ENCODE results near the gene MMRN2.
A peak's percentile ranks its signal among the peaks of the same experiment; 100 is the strongest.
"Not testable (repeated sequence)": the region's sequence is repeated elsewhere in the genome, so short reads cannot be mapped to it uniquely, and the experiment has no call there.

Gene MMRN2, protein sequence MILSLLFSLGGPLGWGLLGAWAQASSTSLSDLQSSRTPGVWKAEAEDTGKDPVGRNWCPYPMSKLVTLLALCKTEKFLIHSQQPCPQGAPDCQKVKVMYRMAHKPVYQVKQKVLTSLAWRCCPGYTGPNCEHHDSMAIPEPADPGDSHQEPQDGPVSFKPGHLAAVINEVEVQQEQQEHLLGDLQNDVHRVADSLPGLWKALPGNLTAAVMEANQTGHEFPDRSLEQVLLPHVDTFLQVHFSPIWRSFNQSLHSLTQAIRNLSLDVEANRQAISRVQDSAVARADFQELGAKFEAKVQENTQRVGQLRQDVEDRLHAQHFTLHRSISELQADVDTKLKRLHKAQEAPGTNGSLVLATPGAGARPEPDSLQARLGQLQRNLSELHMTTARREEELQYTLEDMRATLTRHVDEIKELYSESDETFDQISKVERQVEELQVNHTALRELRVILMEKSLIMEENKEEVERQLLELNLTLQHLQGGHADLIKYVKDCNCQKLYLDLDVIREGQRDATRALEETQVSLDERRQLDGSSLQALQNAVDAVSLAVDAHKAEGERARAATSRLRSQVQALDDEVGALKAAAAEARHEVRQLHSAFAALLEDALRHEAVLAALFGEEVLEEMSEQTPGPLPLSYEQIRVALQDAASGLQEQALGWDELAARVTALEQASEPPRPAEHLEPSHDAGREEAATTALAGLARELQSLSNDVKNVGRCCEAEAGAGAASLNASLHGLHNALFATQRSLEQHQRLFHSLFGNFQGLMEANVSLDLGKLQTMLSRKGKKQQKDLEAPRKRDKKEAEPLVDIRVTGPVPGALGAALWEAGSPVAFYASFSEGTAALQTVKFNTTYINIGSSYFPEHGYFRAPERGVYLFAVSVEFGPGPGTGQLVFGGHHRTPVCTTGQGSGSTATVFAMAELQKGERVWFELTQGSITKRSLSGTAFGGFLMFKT

DNA sequence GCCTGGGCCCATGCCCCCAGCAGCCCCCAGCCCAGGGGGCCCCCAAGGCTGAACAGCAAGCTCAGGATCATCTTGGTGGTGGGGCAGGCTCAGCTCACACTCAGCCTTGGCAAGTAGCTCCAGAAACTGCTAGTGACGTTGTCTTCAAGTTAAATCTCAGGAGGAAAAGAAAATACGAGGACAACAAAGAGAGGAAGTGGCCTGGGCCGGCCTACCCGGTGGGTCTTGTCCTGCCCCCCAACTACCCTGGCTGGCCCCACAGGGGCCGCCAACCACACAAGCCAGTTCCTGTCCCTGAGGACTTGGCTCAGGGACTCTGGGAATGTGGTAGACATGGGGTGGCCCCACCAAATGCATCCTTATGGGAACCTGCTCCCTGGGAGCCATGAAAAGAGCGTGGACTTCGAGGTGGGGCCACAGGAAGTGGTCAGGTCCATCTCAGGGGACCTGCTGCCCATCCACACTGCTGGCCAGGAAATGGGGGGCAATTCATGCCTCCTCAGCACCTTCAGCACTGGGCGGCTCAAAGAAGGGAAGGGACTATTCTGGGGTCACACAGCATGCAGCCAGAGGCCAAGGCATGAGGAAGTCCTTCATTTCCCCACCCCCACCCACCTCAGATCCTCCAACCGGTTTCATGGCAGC, at the start of gene MMRN2:
Gene MMRN2 (minus strand): TSS at position 145 of the 645 bp plus-strand sequence. CDS start 74 bp downstream, at position 71.
- no peak for DNase-seq (ENCODE audit: low read depth)

DNA sequence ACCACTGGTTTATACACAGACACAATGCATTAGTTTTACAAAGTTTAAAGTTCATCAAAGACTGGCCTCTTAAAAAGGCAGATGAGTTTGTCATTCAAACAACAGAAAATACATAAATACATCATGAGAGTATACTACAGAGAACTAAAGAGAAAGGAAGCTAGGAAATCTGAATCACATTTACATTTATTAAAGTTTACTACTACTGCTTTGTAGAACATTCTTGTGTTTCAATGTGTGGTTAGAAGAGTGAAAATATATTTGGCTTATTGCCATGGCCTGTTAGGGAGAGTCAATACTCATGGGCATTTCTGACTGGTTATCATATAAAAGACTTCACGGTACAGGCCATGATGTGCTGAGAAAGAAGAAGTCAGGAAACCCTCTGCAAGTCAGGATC, 49.7 kb upstream of the MMRN2 start:
- not testable (repeated sequence) for DNase-seq (ENCODE audit: low read depth)

DNA sequence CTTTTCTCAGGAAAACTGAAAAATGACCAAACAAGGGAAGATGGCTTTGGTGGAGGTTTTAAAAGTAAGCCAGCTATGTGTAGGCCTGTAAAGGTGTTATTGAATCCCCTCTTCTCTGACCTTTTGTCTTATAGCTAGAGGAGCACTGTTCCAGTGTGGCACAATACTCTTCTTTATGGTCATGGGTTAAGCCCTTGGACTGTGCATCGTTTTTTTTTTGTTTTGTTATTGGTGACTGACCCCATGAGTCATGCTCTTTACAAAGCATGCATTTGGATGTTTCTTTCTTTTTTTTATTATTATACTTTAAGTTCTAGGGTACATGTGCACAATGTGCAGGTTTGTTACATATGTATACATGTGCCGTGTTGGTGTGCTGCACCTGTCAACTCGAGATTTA, 43.1 kb upstream of the MMRN2 start:
- DNase-seq (ENCODE audit: low read depth) = no peak

DNA sequence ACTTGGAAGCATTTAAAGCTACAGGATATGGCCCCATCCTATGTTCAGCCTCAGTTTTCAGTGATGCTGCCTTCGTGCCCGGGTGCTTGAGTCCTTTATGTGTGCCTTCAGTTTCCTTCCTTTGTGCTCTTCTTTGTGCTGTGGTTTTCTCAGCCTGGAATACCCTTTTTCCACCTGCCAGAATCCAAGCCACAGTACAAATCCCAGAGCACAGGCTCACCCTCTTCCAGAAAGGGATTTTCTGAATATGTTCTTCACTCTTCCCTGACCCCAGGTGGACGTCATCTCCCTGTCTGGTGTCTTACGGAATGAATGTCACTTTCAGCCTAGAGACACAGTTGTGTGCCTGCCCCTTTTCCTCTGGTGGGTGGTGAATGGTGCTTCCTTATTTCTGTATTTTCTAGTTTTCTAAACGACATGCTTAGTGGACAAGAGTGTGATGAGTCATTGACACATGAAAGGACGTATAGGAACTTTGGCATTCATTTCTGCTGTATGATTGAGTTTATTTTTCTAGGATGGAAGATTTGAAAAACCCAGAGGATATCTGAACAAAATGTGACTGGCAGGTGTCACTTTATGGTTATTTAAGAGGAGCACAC, 42.5 kb upstream of the MMRN2 start:
- not testable (repeated sequence) for DNase-seq (ENCODE audit: low read depth)

DNA sequence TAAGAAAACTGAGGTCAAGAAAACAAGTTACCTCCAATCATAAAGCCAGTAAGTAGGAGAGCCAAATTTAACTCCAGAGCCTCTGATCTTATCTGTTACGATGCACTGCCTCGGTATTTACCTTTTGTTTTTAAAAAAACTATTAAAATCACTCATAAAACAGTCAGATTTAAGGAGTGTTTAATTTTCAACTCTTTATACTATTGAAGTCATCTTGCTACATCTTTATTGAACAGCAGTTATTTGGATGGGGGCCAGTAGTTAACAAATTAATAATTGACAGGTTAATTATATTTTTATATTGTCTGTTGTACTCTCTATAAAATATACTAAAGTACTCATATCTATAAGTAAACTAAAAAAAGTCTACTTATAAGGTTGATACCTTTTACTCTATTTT, 35.5 kb upstream of the MMRN2 start:
- no peak for DNase-seq (ENCODE audit: low read depth)

DNA sequence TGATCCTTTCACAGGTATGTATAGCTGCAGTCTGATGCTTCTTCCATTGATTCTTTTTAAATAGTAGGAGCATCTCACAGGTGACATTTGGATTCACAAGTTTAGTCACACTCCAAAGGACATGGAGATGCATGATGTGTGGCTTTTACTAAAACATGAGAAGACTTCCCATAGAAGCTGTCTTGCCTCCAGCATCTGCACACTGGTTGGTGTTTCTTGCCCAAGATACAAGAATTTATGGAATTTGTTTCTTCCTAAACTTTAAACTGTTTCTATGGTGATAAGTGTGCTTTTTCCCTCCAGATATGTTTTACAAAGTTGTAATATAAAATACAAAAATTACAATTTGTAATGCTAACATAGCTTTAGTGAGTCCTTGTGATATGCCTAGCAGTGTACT, 35.0 kb upstream of the MMRN2 start:
- DNase-seq (ENCODE audit: low read depth) = no peak

DNA sequence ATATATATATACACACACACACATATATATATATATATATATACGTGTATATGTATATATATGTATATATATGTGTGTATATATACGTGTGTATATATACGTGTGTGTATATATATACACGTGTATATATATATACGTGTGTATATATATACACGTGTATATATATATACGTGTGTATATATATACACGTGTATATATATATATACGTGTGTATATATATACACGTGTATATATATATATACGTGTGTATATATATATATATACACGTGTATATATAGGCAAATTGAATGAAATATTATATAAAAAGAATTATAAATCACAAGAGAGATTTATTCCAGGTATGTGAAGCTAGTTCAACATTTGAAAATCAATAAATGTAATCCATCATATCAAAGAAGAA, 33.9 kb upstream of the MMRN2 start:
- DNase-seq (ENCODE audit: low read depth) = not testable (repeated sequence)

DNA sequence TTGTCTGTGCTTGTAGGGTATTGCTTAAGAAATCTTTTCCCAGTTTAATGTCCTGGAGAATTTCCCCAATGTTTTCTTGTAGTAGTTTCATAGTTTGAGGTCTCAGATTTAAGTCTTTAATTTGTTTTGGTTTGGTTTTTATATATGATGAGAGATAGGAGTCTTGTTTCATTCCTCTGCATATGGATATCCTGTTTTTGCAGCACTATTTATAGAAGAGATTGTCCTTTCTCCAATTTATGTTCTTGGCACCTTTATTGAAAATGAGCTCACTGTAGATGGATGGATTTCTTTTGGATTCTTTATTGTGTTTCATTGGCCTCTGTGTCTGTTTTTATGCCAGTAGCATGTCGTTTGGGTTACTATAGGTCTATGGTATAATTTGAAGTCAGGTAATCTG, 31.1 kb upstream of the MMRN2 start:
- no peak for DNase-seq (ENCODE audit: low read depth)

DNA sequence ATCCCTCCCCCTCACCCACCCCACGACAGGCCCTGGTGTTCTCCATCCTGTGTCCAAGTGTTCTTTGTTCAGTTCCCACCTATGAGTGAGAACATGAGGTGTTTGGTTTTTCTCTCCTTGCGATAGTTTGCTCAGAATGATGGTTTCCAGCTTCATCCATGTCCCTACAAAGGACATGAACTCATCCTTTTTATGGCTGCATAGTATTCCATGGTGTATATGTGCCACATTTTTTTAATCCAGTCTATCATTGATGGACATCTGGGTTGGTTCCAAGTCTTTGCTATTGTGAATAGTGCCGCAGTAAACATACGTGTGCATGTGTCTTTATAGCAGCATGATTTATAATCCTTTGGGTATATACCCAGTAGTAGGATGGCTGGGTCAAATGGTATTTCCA, 27.1 kb upstream of the MMRN2 start:
- DNase-seq (ENCODE audit: low read depth) = not testable (repeated sequence)

DNA sequence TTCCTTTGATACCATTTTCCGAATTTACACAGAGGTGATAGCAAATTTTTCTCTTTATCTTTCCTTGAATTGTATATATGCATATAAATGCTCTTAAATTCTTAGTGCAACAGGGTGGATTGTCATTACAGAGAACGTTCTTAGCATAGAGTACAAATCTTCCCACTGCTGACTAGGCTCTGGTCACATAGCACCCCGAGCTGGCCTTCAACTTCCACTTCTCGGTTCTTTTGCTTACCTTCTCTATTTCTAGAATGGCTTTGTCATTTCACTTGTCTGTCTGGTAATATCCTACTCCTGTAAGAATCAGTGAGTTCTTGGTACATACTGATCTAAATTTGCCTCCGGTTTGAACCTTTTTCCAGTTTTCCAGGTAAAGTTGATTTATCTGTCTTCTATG, 24.3 kb upstream of the MMRN2 start:
- no peak for DNase-seq (ENCODE audit: low read depth)

DNA sequence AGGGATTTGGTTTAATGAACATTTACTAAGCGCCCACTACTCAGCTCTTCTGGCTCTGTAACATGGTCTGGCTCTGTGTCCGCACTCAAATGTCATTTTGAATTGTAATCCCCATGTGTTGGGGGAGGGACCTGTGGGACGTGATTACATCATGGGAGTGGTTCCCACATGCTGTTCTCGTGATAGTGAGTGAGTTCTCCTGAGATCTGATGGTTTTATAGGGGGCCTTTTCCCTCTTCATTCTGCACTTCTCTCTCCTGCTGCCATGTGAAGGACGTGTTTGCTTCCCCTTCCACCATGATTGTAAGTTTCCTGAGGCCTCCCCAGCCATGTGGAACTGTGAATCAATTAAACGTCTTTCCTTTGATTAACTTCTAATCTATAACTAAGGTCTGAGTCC, 23.6 kb upstream of the MMRN2 start:
- DNase-seq (ENCODE audit: low read depth) = not testable (repeated sequence)

DNA sequence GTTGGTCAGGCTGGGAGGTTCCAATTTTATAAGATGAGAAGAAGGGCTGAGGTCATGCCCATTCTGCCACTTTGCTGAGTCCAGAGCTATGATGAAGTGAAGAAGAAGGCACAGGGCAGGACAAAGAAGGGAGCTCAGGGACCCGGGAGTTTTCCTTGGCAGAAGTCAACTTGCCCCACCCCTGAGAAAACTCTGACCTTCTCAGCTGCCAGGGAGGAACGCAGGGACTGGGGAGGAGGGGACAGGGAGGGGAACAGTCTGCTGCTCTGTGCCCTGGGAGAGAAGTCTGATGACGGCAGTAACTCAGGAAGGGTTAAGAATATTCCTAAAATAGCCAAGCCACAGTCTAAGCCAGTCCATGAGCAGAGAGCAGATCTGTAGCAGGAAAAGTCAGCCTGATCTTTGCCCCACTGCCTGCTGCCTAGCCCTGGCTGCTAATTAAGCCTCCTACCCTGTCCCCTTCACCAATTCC, 22.6 kb upstream of the MMRN2 start:
- DNase-seq (ENCODE audit: low read depth) = no peak

DNA sequence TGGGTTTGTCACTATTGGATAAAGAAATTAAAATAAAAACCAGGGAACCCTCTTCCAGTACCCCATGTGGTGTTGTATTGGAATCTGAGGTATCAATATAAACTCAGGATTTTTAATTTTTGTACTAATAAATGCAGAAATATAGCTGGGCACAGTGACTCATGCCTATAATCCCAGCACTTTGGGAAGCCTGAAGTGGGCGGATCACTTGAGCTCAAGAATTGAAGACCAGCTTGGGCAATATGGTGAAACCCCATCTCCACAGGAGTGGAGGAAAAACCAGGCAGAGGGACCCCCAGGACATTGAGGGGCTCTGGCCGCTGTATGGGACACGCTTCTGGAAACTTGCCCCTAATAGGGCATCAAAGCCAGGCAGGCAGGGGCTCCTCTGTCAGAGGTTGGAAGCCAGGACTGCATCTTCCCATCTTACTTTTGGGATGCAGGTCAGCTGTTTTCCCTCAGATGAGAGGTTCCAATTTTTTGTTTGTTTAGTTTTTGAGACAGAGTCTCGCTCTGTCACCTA, 21.9 kb upstream of the MMRN2 start:
- DNase-seq (ENCODE audit: low read depth) = no peak

DNA sequence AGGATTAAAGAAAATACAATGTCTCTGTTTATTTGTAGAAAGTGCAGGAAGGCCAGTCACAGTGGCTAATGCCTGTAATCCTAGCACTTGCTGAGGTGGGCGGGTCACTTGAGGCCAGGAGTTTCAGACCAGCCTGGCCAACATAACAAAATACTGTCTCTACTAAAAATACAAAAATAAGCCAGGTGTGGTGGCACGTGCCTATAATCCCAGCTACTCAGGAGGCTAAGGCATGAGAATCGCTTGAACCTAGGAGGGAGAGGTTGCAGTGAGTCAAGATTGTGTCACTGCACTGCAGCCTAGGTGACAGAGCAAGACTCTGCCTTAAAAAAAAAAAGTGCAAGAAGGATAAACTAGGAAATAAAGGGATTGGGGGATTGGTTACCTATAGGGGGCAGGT, 21.0 kb upstream of the MMRN2 start:
- DNase-seq (ENCODE audit: low read depth) = not testable (repeated sequence)

DNA sequence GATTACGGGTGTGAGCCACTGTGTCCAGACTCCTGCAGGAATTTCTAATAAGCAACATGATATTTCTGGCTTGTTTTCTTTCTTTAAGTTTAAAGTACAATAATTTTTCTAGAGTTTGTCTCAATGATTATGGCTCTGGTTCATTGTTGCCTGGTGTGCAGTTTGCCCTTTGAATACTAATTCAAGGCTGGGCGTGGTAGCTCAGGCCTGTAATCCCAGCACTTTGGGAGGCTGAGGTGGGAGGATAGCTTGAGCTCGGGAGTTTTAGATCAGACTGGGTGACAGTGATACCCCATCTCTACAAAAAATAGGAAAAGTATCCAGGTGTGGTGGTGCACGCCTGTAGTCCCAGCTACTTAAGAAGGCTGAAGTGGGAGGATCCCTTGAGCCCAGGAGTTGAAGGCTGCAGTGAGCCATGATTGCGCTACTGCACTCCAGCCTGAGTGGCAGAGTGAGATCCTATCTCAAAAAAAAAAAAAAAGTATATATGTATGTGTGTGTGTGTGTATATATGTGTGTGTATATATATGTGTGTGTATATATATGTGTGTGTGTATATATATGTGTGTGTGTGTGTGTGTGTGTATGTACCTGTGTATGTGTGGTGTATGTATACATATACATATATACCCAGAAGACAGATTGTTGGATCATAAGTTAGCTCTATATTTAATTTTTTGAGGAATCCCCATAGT, 19.1 kb upstream of the MMRN2 start:
- no peak for DNase-seq (ENCODE audit: low read depth)

DNA sequence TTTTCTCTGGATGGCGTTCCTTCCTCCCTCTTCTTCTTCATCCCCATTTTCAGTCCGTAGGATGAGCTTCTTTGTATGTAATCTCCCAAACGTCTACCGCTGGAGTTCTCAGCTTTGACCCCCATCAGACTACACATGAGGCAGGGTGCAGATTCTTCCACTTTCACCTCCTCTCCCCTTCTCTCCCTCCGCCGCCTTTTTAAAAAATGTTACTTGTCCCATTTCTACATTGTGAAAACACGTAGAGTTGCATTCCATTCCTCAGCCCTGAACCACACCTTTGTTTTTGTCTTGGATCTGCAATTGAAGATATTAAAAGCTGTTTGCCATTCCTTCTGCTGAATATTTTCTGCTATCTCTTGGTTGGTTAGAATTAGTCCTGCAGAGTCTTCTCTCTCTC, 17.1 kb upstream of the MMRN2 start:
- DNase-seq (ENCODE audit: low read depth) = no peak

DNA sequence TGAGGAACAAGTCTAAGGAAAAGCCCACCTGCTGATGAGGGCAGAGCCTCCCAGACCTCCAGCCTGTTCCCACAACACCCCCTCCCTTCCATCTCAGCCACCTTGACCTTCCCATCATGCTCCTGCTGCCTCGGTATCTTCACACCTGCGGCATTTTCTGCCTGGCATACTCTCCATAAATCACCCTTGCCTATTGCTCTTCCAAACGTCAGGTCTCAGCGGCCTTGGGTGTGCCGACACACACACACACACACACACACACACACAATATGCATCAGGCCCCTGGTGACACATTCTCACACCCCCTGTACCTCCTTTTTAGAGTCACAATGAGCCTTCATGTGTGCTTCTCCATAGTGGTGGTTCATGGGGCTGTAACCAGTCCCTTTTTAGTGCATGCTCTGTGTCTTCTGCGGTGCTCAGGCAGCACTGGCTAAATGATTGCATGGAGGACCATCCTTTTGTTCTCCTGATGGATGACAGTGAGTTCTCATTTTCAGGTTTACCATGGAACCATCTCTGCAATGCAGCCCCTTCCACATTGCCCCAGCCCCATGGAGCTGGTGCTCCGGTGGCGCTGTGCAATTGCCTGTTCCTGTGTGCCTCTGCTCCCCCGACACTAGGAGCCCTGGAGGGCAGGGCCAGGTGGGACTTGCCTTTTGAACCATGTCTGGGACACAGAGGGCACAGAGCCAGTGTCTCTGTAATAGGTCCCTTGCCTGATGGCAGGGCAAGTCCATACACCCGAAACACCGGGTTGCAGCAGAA, 15.4 kb upstream of the MMRN2 start:
- no peak for DNase-seq (ENCODE audit: low read depth)

DNA sequence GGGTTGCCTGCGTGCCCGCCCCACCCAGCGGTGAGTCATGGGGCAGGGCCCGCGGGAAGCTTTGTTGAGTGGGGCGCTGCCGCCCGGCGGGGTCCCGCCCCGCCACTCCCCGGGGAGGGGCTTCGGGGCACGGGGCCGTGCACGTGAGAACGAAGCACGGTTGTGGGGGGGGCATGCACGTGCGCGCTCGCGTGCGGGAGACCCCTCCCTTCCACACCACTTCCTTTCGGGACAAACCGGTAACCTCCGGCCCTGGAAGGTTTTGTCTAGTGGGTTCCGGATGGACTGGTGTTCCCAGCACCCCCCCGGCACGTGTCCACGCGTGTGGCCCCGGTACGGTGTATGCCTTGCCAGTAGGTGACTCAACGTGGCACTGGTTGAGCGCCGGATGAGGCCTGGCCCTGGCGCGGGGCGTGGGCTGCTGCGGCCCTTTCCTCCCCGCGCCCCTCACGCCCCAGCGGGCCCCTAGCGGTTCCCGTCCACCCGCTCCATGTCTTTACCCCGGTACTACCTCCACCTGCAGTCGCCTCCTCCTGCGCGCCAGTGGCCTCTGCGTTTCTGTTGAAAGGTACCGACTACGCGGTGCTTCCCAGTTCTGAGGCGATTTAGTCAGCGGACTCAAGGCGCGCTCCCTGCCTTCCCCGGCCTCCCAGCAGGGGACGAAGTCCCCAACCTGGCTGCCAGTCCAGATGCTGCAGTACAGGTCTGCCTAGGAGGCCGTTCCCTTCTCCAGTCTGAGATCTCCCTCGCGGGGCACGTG, 14.0 kb upstream of the MMRN2 start:
- peak; percentile 81 for DNase-seq (ENCODE audit: low read depth)

DNA sequence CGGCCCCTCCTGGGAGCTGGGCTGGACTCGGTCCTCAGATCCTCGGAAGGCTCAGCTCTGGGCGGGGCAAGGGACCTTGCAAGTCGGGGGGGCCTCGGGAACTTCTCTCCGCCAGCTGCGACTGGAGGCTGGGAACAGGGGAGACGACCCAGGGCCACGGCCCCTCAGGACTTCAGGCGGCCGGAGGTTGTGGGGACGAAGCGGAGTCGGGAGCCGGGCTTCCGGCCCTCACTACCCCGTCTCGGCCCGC, 13.5 kb upstream of the MMRN2 start:
- no peak for DNase-seq (ENCODE audit: low read depth)
